ENCODE measurements around the gene C12orf76.

The C12orf76 gene

DNA sequence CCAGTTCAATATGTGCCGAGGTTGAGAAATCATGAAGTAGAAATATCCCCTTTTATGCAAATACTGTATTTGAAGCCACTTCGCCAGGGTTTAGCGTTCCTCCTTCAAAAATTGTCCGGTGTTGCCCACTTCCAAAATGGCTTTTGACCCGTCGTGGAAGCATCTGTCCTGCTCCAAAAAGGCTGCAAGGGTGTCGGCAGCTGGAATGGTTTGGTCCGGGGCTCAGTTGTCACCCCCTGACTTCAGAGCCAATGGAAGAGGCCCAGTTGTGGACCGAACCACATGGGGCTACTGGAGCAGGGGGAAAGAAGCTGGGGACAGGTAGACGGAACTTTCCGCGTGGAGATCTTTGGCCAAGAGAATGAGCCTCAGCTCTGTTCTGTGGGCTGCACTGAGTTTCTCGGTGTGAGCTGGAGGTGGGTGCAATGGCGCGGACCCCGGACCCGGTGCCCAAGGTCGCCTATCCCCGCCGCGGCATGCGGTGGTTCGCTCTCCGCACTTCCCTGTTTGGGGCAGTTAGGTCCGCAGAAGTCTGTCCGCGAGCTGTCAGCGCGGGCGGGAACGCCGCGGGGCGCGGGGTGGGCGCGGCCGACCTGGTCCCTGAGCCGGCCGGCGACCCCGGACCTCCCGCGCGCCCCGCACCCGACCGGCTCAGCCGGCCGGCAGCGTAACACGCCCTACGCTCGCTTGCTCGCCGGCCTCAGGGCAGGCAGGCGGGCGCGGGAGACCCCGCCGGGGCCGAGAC lies 49.2 kb downstream of the C12orf76 start, which contains the start of gene ANKRD13A:
Gene ANKRD13A, plus strand, starts transcription at position 527 of the 745 bp plus-strand sequence. CDS start 259 bp downstream, outside the sequence.
- TF ChIP-seq, protein P1, sequence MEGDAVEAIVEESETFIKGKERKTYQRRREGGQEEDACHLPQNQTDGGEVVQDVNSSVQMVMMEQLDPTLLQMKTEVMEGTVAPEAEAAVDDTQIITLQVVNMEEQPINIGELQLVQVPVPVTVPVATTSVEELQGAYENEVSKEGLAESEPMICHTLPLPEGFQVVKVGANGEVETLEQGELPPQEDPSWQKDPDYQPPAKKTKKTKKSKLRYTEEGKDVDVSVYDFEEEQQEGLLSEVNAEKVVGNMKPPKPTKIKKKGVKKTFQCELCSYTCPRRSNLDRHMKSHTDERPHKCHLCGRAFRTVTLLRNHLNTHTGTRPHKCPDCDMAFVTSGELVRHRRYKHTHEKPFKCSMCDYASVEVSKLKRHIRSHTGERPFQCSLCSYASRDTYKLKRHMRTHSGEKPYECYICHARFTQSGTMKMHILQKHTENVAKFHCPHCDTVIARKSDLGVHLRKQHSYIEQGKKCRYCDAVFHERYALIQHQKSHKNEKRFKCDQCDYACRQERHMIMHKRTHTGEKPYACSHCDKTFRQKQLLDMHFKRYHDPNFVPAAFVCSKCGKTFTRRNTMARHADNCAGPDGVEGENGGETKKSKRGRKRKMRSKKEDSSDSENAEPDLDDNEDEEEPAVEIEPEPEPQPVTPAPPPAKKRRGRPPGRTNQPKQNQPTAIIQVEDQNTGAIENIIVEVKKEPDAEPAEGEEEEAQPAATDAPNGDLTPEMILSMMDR (conservative IDR thresholded peaks at IDR 0.05; ENCODE audit: low read depth, low read length) = no peak
- DNase-seq (ENCODE audit: low read depth) = peak; percentile 97
- H3K4me3 ChIP-seq (ENCODE audit: low read depth, low read length) = peak within 1 kb of the TSS; percentile 88

DNA sequence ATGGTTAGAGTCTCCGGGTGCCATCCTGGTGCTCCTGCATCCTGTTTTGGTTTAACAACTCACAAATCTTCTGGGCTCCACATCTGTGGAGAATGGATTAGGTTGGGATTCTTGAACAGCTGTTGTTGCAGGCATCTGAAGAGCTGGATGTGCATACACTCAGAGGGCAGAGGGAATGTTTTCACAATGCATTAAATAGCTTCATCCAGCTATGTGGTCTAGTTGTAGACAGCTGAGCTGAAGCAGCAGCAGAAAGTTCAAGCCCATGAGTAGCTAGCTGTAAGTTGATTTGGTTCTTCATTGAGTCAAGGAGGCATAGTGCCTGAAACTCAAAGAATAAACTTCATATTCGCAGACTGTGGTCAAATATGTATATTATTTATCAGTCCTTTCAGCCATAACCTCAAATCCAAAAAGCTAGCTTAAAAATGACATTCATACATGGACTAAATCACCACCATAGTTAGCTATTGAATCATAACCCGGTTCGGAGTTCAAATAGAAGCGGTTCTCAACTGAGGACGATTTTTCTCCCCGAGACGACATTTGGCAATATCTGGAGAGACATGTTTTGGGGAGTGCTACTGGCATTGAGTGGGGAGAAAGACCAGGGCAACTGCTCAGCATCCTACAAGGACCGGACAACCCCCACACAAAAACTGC lies 50.0 kb downstream of the C12orf76 start:
- DNase-seq (ENCODE audit: low read depth) = no peak
- TF ChIP-seq, protein P1 (conservative IDR thresholded peaks at IDR 0.05; ENCODE audit: low read depth, low read length) = no peak
- peak overlapping the region; percentile 88 for H3K4me3 ChIP-seq (ENCODE audit: low read depth, low read length)

DNA sequence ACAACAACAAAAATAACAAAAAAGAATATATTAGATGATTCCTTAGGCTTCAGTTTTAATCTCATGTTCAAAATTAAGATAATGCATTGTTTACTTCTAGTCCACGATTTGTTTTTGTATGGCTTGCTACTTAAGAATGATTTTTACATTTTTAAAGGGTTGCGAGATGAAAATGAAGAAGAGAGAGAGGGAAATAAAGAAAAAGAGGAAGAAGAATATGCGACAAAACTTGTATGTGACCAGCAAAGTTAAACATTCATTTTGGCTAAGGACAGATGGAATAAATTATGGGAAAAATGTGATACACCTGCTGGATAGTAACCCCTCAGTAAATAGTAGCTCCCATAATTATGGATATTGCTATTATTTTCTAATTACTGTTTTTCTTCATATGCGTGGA lies 50.9 kb downstream of the C12orf76 start:
- H3K4me3 ChIP-seq (ENCODE audit: low read depth, low read length) = no peak overlapping the region
- no peak for DNase-seq (ENCODE audit: low read depth)
- TF ChIP-seq, protein P1 (conservative IDR thresholded peaks at IDR 0.05; ENCODE audit: low read depth, low read length) = no peak

DNA sequence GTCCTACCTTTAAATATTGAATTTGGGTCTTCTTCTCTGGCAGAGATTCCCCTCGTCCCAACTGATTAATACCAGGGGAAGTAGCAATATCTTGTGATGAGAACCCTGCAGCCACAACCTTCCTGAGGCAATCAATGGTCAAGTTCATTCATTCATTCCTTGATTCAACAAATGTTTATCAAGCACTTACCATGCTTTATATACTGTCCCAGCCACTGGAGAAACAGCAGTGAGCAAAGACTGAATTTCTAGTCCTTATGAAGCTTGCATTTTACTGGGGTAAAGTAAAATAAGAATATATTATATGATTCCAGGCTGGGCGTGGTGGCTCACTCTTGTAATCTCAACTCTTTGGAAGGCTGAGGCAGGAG lies 51.9 kb downstream of the C12orf76 start:
- TF ChIP-seq, protein P1 (conservative IDR thresholded peaks at IDR 0.05; ENCODE audit: low read depth, low read length) = no peak

DNA sequence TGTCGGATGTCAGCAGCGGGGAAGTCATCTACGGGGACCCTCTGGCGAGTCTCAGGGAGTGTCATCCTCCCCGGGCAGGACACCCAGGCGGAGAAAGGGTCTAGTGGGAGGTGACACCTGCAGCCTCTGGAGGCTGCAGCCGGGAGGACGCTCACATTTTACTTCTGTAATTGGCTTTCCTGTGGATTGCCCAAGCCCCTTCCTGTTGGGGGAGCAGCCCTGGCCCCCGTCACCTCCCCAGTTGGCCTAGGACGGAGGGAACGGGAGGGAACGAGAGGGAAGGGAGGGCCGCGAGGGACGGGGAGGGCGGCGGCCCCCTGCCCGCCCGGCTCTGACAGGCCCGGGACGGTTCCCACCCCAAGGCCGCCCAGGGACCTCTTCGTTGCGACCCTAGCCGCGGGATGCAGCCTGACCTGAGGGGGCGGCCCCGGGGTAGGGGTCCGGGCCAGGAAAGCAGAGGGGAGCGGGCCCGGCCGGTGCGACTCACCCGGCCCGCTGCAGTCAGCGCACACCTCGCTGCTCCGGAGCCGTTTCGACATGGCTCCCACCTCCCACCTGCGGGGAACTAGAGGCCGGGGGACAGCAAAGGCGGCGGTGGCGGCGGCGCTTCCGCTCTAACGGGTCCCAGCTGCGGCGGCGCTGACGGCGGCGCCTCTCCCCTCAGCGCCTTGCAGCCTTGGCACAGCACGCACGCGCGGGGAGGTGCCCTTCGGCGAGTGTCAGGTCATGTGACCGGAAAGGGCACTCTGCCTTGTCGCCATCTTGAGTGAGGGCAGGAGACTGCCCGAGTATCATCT lies 52.4 kb downstream of the C12orf76 start, which contains the start of gene GIT2:
Gene GIT2, minus strand, starts transcription at position 683 of the 797 bp plus-strand sequence. Its CDS starts 144 bp downstream, at position 539.
- DNase-seq (ENCODE audit: low read depth) = peak; percentile 91
- TF ChIP-seq, protein P1 (conservative IDR thresholded peaks at IDR 0.05; ENCODE audit: low read depth, low read length) = peak; percentile 3
- peak within 1 kb of the TSS; percentile 96 for H3K4me3 ChIP-seq (ENCODE audit: low read depth, low read length)

More for the DNA sequence above, 51.9 kb downstream of the C12orf76 start:
- DNase-seq (ENCODE audit: low read depth) = no peak
- peak overlapping the region; percentile 96 for H3K4me3 ChIP-seq (ENCODE audit: low read depth, low read length)

DNA sequence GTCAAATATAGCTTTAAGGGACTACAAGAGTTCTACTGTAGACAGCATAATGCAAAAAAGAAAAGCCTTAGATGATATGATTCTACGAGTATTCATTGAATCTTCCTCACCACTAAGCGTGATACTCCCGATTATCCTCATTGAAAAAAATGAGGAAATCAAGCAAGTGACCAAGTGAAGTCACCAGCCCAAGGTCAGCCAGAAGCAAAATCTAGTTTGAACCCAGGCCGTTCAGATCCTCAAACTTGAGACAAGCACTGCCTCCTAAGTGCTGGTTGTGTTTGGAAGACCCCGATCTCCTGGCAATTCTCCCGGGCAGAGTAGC lies 53.0 kb downstream of the C12orf76 start:
- H3K4me3 ChIP-seq (ENCODE audit: low read depth, low read length) = peak overlapping the region; percentile 96
- no peak for DNase-seq (ENCODE audit: low read depth)
- TF ChIP-seq, protein P1 (conservative IDR thresholded peaks at IDR 0.05; ENCODE audit: low read depth, low read length) = no peak

Measured in choroid plexus epithelial cell (primary cell).